Frontal cortex (tissue), 4 donors: ENCODE data around the gene PLET1. TPM values are rescaled to one million over a fixed set of nuclear protein-coding genes. Genes with fewer than 3 reads are reported as not detected.
A peak's percentile ranks its signal among the peaks of the same experiment; 100 is the strongest.

Experiments
- DNase-seq, 2 donors: peaks; one replicate each; pipeline ENCODE4 v3.0.0; 2012; ENCODE audit warnings: low spot score in 2 of 2
- FAIRE-seq: peaks from 2 replicates; lab custom pipeline; 2012; peaks lifted over from hg19 to GRCh38; lab: Jason Lieb, UNC
- total RNA-seq: library from RNA; depleted of rRNA; stranded (reverse); fragments of >200 nt; gene quantifications from one replicate; pipeline ENCODE4 v1.2.3, GENCODE V29; 2014
- donor health status: control.
- donor health status: control.
- donor health status: control.

PLET1 gene
- not detected for total RNA-seq

- no peak for DNase-seq
- no peak for FAIRE-seq
Observed at GRCh38 chr11:112260490-112260889, at the start of gene PLET1. PLET1 (minus strand) TSS chr11:112260860; CDS start chr11:112260589, 271 bp downstream.

DNA sequence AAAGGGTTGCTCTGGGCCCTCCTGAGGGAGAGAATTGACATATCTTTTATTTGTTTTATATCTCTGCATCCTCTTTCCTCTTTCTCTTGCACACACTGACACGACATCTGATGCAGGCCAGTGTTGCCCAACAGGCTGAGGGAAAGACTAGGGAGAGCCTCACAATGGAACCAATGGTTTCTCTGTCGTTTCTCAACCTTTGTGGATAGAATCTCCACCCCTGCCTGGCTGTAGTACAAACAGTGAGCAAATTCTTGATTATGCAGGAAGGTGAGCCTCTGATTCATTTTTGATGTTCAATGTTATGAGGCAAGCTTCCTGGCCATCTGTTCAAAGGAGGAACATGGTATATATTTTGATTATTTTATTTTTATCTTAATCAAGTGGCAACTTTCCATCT lies 49.8 kb upstream of the PLET1 start:
- DNase-seq, result no peak
- FAIRE-seq, result no peak

DNA sequence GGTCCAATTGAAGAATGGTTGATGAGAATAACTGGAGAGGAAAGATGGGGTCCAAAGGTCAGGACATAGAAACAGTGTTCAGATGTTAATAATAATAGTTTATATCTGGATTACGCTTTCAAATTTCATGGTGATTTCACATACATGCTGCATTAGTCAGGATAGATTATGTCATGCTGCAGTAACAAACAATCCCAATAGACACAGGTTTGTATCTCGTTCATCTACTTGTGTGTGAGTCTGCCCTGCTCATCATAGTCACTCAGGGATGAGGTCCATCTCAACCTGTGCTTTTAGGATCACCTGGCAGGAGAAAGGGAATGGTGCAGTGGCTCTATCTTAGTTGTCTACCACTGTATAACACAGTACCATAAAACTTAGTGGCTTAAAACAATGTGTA lies 48.0 kb upstream of the PLET1 start:
- FAIRE-seq, result no peak
- no peak for DNase-seq

DNA sequence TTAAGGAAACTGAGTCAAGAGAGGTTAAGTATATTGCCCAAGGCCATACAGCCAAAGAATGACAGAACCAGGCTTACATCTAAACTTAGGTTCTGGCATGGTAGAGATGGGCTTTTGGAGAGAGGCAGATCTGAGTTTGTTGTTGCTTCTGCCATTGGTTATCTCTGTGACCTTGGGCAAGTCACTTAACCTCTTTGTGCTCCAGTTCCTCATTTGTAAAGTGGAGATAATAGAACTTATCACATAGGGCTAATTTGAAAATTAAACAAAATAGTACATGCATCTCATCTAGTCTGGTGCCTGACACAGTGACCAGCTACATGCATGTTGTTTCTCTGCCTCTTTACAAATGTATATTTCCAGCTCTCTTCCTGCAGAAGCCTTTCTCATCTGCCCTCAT lies 47.0 kb upstream of the PLET1 start:
- FAIRE-seq (no peak), DNase-seq (no peak)

DNA sequence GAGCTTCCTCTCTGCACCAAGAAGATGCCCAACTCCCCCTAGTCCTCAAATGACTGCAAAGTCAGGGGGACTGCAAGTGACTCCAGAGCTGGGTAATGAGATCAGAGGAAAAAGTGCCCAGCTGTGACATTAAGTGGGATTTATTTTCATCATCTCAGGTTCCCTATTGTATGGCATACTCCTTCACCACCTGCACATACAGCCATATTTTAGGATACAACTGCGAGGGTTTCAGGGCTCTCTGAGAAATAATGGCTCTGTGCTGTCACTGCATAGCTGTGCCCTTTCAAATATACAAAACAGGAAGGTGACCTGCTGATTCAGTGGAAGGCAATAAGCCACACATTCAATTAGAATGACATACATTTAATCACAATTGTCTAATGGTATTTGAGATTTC lies 45.6 kb upstream of the PLET1 start:
- no peak for DNase-seq
- FAIRE-seq, result no peak

GRCh38 chr11:112304914-112305313 lies 44.3 kb upstream of the PLET1 start:
- no peak for DNase-seq
- no peak for FAIRE-seq

DNA sequence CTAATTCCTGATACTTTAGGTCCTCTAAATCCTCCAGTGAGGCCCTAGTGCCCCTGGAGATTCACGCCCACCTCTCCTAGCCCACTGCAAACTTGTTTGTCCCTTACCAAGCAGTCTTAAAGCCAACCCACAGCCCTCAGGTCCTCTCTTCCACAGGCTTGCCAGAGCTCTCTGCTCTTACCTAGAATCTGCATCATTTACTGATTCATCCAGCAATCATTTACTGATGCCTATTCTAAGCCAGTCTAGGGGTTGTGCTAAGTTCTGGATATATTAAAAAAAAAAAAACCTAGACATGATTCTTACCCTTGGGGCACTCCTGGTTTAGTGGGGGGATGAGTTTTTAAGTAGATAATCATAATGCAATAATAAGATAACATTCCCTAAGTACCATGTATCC lies 43.0 kb upstream of the PLET1 start:
- no peak for DNase-seq
- FAIRE-seq, result no peak

- no peak for DNase-seq
- no peak for FAIRE-seq
Observed at GRCh38 chr11:112302226-112302868, 41.7 kb upstream of the PLET1 start.

GRCh38 chr11:112300094-112300786 lies 39.6 kb upstream of the PLET1 start:
- FAIRE-seq (no peak), DNase-seq (no peak)

DNA sequence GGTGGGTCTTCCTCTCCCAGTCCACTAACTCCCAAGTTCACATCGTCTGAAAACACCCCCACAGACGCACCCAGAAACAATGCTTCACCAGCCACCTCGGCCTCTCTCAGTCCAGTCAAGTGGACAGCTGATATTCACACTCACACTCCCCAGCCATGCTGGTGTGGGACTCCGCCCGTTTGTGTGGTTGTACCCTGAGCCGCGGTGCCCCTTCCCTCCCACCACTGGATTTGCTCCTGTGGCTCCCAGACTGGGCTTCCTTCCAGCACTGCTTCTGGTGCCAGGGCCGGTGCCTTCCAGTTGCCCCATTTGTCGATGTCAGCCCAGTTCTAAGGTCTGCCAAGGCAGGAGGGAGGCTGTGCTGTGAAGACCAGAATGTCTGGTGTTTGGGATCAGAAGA lies 37.9 kb upstream of the PLET1 start:
- no peak for FAIRE-seq
- no peak for DNase-seq

- FAIRE-seq (no peak), DNase-seq (no peak)
Observed at GRCh38 chr11:112297248-112297866, 36.7 kb upstream of the PLET1 start.

DNA sequence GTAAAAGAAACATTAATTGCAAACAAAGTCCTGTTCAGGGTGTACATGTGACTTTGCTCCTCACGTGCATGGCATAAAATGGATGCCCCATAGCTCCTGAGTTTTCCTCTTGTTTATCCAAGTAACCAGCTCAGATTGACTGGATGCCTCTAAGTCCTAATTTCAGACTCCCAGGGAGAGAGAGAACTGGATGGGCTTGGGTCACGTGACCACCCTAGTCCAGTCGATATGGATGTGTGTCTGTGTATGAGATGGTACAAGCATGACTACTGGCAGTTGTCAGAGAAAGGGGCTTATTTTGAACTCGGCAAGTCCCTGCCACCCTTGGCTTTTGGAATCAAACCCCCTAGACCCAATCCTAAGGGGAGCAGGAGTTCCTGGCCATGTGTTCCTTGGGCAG lies 35.4 kb upstream of the PLET1 start:
- FAIRE-seq, result no peak

GRCh38 chr11:112294688-112295340 lies 34.2 kb upstream of the PLET1 start:
- DNase-seq, result no peak
- no peak for FAIRE-seq

More for the DNA sequence above, 35.4 kb upstream of the PLET1 start:
- DNase-seq, result no peak

DNA sequence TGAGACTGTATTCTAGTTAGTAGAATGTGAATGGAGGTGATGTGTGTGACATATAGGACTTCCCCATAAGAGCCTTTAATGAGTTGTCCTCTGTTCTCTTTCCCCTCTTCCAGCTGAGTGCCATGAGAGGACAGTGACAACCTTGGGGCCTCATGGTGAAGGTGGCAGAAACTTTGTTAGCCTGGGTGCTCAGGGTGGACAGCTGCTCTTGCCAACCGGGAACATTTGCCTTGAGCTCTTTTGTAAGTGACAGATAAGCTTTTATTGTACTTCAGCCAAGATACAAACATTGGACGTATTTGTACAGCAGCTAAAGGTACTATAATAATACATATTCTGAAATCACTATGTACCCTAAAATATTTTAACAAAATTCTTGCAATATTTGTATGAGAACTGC lies 33.0 kb upstream of the PLET1 start:
- DNase-seq (no peak), FAIRE-seq (no peak)

- no peak for FAIRE-seq
Observed at GRCh38 chr11:112292785-112293407, 32.2 kb upstream of the PLET1 start.

GRCh38 chr11:112292188-112292587 lies 31.5 kb upstream of the PLET1 start:
- FAIRE-seq (no peak), DNase-seq (no peak)

More at GRCh38 chr11:112292785-112293407, 32.2 kb upstream of the PLET1 start:
- DNase-seq, result no peak

- FAIRE-seq (no peak), DNase-seq (no peak)
Observed at GRCh38 chr11:112291191-112291590, 30.5 kb upstream of the PLET1 start.

DNA sequence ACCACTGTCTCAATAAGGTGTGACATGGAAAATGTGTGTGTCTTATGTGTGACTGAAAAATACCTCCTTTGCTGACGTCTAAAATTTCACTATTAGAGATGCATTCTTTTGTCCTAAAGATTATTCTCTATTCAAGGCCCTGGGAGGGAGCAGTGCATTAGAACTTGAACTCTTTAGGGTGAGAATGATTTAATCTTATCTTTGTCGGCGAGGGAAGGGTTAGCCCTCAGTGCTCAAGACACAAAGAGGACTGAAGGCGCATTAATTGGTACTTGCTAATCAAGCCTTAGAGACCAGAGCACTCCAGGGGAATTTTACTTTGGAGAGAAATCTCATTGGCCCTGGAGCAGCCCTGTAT lies 29.8 kb upstream of the PLET1 start:
- FAIRE-seq, result no peak
- no peak for DNase-seq

DNA sequence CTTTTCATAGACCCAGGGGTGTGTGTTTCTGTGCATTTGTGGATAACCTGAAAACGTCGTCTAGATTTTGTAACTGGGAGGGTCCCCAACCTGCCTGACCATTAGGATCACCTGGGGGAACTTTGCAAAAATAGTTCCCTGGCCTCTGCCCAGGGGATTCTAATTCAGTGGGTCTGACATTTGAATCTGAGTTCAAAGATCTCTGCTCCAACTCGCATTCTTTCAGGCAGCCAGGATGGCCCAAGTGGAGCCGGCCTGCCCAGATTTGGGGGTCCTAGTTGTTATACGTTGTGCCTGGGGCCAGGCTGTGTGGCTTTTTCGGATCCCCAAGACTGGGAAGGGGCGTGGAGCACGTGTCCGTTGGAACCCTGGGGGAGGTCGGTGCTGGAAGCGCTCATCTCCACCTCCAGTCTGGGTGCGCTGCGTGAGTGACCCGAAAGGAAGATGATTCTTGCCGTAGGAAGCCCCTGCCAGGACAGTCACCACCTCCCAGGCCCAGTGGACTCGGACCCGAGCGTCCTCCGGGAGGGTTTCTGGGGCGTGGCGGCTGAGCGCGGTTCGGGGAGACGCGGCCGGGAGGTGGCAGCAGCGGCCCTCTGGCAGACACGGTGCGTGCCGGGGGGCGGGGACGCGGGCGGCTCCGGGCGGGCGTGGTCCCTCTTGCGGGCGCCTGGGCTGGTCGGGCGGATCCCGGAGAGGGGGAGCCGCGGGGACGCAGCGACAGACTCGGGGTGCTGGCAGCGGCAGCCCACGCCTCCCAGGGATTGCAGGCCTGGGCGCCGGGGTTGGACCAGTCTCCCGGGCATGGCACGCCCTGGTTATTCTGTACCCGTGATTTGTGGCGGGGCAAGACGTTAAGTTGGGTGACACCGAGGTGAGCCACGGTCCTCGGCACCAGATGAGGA lies 29.2 kb upstream of the PLET1 start:
- no peak for FAIRE-seq

More for the DNA sequence above, 29.2 kb upstream of the PLET1 start:
- DNase-seq, result peak; percentile 85 to 92
